ENCODE measurements around the gene AURKAIP1.

AURKAIP1 gene

DNA sequence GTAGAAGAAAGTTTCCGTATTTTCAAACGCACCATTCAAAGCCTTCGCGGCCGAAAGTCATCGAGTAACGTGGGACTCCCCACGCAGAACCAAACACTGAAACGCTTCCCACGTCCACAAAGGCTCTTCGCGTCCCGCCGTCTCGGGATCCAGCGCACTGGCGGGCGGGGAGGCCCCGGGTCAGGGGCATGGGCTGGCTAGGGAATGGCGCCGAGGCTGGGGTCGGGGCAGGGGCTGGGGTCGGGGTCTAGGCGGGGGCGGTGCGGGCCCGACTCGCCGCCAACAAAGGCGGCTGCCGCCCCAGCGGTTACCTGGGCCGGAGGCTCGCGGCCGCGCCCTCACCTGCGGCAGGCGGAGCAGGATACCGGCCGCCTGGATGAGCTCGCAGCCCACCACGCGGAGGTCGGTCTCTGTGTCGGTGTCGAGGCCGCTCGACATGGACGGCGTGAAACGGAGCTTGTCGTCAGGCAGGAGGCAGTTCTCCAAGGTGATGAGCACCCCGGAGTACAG, 23.7 kb upstream of the AURKAIP1 start:
- DNase-seq (ENCODE audit: low read depth) = no peak
- TF ChIP-seq, protein P1, sequence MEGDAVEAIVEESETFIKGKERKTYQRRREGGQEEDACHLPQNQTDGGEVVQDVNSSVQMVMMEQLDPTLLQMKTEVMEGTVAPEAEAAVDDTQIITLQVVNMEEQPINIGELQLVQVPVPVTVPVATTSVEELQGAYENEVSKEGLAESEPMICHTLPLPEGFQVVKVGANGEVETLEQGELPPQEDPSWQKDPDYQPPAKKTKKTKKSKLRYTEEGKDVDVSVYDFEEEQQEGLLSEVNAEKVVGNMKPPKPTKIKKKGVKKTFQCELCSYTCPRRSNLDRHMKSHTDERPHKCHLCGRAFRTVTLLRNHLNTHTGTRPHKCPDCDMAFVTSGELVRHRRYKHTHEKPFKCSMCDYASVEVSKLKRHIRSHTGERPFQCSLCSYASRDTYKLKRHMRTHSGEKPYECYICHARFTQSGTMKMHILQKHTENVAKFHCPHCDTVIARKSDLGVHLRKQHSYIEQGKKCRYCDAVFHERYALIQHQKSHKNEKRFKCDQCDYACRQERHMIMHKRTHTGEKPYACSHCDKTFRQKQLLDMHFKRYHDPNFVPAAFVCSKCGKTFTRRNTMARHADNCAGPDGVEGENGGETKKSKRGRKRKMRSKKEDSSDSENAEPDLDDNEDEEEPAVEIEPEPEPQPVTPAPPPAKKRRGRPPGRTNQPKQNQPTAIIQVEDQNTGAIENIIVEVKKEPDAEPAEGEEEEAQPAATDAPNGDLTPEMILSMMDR (IDR thresholded peaks at IDR 0.05; ENCODE audit: control insufficient read depth, insufficient read depth, low read depth, low read length, missing control alignments) = no peak
- H3K4me3 ChIP-seq (ENCODE audit: control insufficient read depth, low read depth, low read length) = peak overlapping the region; percentile 87

DNA sequence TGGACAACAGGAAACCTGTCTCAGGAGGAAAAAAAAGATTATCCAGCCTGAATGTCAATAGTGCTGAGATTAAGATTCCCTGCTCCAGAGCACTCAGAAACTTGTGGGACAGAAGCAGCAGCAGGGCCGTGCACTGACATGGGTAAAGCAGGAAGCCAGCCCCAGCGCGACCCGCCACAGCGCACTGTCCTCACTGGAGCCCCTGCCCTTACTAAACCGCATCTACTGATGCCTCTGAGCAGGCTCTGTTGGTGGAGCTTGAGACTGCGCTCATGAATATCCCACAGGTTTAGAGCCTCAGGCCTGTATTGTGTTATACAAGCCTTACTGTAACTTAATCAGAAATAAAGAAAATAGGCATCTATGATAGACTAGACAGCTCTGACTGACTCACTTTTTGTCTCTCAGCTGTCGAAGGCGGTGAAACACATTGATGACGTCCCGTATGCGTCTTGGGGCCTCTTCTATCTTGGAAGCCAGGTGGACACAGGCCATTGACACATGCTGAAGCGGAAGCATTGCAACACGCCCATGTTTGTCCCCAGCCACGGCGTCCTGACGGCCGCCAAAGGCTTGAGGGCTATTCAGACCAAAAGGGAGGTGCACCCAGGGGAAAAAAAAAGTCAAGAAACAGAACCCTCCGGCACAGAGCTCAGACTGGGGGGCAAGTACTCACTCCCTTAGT, 23.0 kb upstream of the AURKAIP1 start:
- H3K4me3 ChIP-seq (ENCODE audit: control insufficient read depth, low read depth, low read length) = peak overlapping the region; percentile 87
- TF ChIP-seq, protein P1 (IDR thresholded peaks at IDR 0.05; ENCODE audit: control insufficient read depth, insufficient read depth, low read depth, low read length, missing control alignments) = no peak
- no peak for DNase-seq (ENCODE audit: low read depth)

DNA sequence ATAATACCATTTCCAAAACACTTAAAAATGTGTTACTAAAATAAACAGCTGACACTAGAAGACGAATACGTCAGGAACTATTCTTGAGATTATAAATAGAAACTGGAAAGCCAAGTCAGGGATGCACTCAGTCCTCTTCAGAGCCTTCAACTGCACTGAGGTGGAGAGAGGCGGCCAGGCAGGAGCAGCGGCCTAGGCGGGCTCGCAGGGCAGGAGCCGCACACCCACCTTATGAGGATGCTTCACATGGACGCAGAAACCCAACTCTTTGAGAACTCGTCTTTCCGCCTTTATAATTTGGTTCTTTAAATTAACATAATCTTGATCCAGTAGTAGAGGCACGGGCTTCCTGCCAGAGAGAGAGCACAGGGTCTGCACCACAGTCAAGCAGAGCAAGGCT, 20.2 kb upstream of the AURKAIP1 start:
- no peak for DNase-seq (ENCODE audit: low read depth)

DNA sequence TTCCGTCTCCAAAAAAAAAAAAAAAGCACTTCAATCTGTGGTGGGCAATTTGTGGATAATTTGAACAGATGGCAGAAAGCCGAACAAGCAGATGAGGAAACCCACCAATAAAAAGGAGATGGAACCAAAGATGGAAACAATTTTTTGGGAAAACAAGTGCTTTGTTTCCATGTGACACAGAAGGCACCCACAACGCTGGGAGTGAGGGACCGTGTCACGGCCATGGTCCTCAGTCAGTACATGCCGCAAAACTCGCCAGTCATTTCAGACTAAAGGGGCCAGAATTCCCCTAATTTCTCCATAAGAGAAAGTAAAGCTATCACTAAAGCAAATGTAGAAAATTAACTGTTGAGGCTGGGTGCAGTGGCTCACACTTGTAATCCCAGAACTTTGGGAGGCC, 19.1 kb upstream of the AURKAIP1 start:
- no peak for DNase-seq (ENCODE audit: low read depth)
- no peak overlapping the region for H3K4me3 ChIP-seq (ENCODE audit: control insufficient read depth, low read depth, low read length)
- TF ChIP-seq, protein P1 (IDR thresholded peaks at IDR 0.05; ENCODE audit: control insufficient read depth, insufficient read depth, low read depth, low read length, missing control alignments) = no peak

More for the DNA sequence above, 20.2 kb upstream of the AURKAIP1 start:
- TF ChIP-seq, protein P1 (IDR thresholded peaks at IDR 0.05; ENCODE audit: control insufficient read depth, insufficient read depth, low read depth, low read length, missing control alignments) = no peak
- no peak overlapping the region for H3K4me3 ChIP-seq (ENCODE audit: control insufficient read depth, low read depth, low read length)

DNA sequence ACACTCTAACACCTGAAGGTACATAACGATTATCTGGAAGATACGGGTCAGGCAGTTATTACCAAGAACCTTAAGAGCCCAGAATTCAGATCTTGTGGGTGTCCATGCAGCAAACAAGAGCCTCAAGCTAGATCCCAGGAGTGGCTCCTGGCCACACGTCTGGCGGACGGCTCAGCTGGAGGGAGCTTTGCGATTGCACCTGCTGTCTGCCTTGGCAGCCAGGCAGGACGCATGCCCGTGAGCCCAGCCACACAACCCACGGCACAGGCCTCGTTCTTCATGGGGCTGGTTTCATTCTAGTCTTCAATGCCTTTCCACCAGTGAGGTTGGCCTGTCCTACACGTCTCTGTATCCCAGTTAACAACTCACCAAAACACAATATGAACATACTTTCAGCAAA, 18.4 kb upstream of the AURKAIP1 start:
- TF ChIP-seq, protein P1 (IDR thresholded peaks at IDR 0.05; ENCODE audit: control insufficient read depth, insufficient read depth, low read depth, low read length, missing control alignments) = no peak
- no peak for DNase-seq (ENCODE audit: low read depth)
- H3K4me3 ChIP-seq (ENCODE audit: control insufficient read depth, low read depth, low read length) = no peak overlapping the region

DNA sequence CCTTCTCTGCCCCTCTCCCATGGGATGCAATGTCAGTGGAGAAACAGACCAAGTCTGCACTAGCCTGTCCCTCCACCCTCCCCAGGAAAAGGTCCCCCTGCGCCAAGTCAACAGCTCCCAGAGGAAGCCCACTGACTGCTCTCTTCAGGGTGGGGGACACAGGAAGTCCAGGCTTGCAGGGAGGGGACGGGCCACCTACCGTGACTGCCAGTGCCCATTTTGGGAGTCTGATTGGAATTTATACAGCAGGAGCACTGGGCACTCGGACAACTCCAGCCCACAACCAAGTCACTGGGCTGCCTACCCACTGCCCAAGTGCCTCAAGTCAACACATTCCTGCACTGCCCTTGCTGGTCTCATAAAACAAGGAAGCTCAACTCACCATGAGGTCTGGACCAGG, 18.0 kb upstream of the AURKAIP1 start:
- H3K4me3 ChIP-seq (ENCODE audit: control insufficient read depth, low read depth, low read length) = no peak overlapping the region
- TF ChIP-seq, protein P1 (IDR thresholded peaks at IDR 0.05; ENCODE audit: control insufficient read depth, insufficient read depth, low read depth, low read length, missing control alignments) = no peak
- no peak for DNase-seq (ENCODE audit: low read depth)

Data from AG09309 (cell line).